ENCODE data around the gene RAB41. TPM values are rescaled to one million over a fixed set of nuclear protein-coding genes. Genes with fewer than 3 reads are reported as not detected.

Gene RAB41
- total RNA-seq, 1 experiment from 2014 or later, result not detected

DNA sequence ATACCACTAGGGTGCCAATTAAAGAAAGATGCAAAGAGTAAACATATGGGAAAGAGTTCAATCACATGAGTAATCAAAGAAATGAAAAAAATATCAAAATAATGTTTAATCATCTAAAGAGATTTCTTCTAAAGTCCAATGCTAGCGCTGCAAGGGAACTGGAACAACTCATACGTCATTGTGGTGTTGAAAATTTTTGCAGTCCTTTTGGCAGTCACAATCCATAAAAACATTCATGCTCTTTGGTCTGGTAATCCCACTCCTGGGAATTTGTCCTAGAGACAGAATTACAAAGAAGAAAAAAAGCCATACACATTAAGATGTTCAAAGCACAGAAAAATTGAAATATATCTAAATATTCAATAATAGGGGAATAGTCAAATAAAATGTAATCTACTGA is 26.5 kb upstream of the RAB41 start:
- intact Hi-C loops (cut with micrococcal nuclease; ENCODE audit: unreplicated experiment), result no loop called here
- DNase-seq (ENCODE audit: low read depth, low spot score) (no peak), ATAC-seq (no peak)
- BruUV-seq (replicated peaks), result no TSS peak
- H3K27me3 ChIP-seq (ENCODE audit: control insufficient read depth, insufficient read depth, low read length), result 0 out of 2 replicates have a peak, but pooled peaks cover 4% of the 10 kb centered on the region
- H3K4me1 ChIP-seq (ENCODE audit: control insufficient read depth, insufficient read depth, low read length), result no peaks in the 10 kb centered on the region
- ChIA-PET POLR2A (no interaction called here), CTCF (no interaction called here)
- TF ChIP-seq CTCF (IDR thresholded peaks at IDR 0.05) (no peak), POLR2AphosphoS5 (IDR thresholded peaks at IDR 0.05; ENCODE audit: low read depth, low read length) (no peak), SIN3A (IDR thresholded peaks at IDR 0.05; ENCODE audit: borderline replicate concordance, insufficient read depth, low read depth, low read length) (no peak), TCF7L2 (IDR thresholded peaks at IDR 0.05; ENCODE audit: low read depth, low read length) (no peak)
- TF ChIP-seq, protein P1, sequence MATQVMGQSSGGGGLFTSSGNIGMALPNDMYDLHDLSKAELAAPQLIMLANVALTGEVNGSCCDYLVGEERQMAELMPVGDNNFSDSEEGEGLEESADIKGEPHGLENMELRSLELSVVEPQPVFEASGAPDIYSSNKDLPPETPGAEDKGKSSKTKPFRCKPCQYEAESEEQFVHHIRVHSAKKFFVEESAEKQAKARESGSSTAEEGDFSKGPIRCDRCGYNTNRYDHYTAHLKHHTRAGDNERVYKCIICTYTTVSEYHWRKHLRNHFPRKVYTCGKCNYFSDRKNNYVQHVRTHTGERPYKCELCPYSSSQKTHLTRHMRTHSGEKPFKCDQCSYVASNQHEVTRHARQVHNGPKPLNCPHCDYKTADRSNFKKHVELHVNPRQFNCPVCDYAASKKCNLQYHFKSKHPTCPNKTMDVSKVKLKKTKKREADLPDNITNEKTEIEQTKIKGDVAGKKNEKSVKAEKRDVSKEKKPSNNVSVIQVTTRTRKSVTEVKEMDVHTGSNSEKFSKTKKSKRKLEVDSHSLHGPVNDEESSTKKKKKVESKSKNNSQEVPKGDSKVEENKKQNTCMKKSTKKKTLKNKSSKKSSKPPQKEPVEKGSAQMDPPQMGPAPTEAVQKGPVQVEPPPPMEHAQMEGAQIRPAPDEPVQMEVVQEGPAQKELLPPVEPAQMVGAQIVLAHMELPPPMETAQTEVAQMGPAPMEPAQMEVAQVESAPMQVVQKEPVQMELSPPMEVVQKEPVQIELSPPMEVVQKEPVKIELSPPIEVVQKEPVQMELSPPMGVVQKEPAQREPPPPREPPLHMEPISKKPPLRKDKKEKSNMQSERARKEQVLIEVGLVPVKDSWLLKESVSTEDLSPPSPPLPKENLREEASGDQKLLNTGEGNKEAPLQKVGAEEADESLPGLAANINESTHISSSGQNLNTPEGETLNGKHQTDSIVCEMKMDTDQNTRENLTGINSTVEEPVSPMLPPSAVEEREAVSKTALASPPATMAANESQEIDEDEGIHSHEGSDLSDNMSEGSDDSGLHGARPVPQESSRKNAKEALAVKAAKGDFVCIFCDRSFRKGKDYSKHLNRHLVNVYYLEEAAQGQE (IDR thresholded peaks at IDR 0.05; ENCODE audit: insufficient read depth in 1 of 2, low read depth in 2 of 2, low read length in 1 of 2), result no peak
- no peaks in the 10 kb centered on the region for H3K36me3 ChIP-seq (ENCODE audit: control insufficient read depth, insufficient read depth, low read length)
- H3K27ac ChIP-seq (ENCODE audit: low read length), result no peak overlapping the region
- in situ Hi-C loops (cut with HindIII; ENCODE audit: low pct_unique_long_range_greater_than_20kb, low sequenced_read_pairs), result no loop called here
- no peaks in the 10 kb centered on the region for H3K9me3 ChIP-seq (ENCODE audit: control insufficient read depth, insufficient read depth, low read depth, low read length)
- H3K4me3 ChIP-seq (ENCODE audit: low read depth in 2 of 2, low read length in 2 of 2), result no peak overlapping the region

DNA sequence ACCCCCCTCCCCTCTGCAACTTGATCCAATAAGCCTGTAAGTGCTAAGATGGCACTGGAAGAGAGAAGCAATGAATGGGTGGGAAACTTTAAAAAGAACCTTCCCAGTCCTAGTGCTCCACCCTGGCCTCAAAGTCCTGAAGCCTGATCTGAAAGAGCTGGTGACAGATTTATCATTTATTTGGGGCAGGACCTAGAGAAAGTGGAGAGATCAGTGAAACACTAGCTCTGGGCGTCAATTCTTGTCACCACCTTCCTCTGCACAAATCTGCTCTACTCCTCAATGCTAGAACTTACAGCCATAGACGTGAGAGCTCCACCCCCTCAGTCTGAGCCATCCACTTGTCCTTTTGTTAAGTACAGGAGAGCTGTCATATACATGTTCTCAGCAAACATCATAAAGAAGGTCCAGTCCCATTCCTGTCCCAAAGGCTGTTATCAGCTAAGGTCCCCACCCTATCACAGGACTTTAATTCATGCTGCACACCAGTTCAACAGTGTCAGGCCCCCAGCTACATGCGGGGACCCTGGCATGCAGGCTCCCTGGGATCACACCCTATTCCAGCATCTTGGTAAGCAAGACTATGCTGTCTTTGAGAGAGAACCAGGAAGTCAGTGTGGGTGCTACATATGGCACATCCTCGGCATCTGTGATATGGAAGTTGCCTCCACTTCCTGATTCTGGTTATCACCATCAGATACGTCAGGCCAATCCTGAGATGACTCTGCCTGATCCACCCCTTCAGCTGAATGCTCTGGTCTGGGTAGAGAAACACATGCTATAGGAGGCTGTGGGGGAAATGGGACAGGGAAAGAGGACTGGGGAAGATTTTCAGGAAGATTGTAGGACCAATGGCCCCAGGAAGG is 24.3 kb upstream of the RAB41 start:
- ChIA-PET POLR2A (no interaction called here), CTCF (no interaction called here)
- intact Hi-C loops (cut with micrococcal nuclease; ENCODE audit: unreplicated experiment), result no loop called here
- no peaks in the 10 kb centered on the region for H3K36me3 ChIP-seq (ENCODE audit: control insufficient read depth, insufficient read depth, low read length)
- H3K4me1 ChIP-seq (ENCODE audit: control insufficient read depth, insufficient read depth, low read length), result no peaks in the 10 kb centered on the region
- BruUV-seq (replicated peaks), result no TSS peak
- DNase-seq (ENCODE audit: low read depth, low spot score) (no peak), ATAC-seq (no peak)
- H3K4me3 ChIP-seq (ENCODE audit: low read depth in 2 of 2, low read length in 2 of 2), result no peak overlapping the region
- no peaks in the 10 kb centered on the region for H3K9me3 ChIP-seq (ENCODE audit: control insufficient read depth, insufficient read depth, low read depth, low read length)
- in situ Hi-C loops (cut with HindIII; ENCODE audit: low pct_unique_long_range_greater_than_20kb, low sequenced_read_pairs), result no loop called here
- H3K27ac ChIP-seq (ENCODE audit: low read length), result no peak overlapping the region
- TF ChIP-seq POLR2AphosphoS5 (IDR thresholded peaks at IDR 0.05; ENCODE audit: low read depth, low read length) (no peak), TCF7L2 (IDR thresholded peaks at IDR 0.05; ENCODE audit: low read depth, low read length) (no peak)
- TF ChIP-seq, protein P1 (IDR thresholded peaks at IDR 0.05; ENCODE audit: insufficient read depth in 1 of 2, low read depth in 2 of 2, low read length in 1 of 2), result no peak
- H3K27me3 ChIP-seq (ENCODE audit: control insufficient read depth, insufficient read depth, low read length), result no peaks in the 10 kb centered on the region

Measured in Panc1 (cell line).